Measurements from ENCODE around the gene PRKAR1B. TPM values are rescaled to one million over a fixed set of nuclear protein-coding genes. Genes with fewer than 3 reads are reported as not detected.

The PRKAR1B gene
- total RNA-seq, 2 donors from 2014 or later = 15.1 to 15.9 TPM

DNA sequence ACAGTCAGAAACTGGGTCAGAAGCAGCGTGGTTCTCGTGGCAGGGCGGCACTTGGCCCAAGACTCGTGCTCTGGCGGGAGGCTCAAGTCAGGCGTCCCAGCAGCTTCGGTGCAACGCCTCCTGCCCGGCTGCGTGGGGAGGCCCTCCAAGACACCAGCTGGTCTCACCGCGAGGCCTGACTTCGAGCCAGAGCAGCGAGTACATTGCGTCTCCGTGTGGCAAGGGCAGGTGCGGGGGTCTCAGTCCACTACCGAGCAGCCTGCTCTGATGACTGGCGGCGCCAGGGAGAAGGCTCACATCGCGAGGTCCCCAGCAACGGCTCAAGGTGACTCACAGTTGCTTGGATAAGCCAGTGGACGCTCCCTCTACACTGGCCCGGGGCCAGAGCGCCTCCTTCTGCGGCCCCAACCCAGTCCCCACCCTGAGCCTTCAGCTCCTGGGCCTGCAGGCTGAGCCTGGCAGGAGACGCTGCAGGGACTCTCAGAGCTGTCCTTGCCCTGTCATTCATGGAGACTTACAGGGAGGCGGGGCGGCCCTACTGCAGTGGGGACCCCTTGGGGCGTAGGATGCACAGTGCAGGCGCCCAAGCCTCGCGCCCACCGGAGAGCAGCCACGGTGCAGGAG lies 41.9 kb upstream of the PRKAR1B start:
- Histone ChIP-seq H3K36me3 (peaks cover 33% of the 10 kb centered on the region), H3K4me3 (no peak overlapping the region), H3K27me3 (no peaks in the 10 kb centered on the region), H3K27ac (peak overlapping the region; percentile 11 to 64), H3K9me3 (no peaks in the 10 kb centered on the region), H3K4me1 (peaks cover 0 to 29% of the 10 kb centered on the region in 2 donors)
- DNase-seq (ENCODE audit: low spot score) = peak; percentile 73
- TF ChIP-seq, protein P1, sequence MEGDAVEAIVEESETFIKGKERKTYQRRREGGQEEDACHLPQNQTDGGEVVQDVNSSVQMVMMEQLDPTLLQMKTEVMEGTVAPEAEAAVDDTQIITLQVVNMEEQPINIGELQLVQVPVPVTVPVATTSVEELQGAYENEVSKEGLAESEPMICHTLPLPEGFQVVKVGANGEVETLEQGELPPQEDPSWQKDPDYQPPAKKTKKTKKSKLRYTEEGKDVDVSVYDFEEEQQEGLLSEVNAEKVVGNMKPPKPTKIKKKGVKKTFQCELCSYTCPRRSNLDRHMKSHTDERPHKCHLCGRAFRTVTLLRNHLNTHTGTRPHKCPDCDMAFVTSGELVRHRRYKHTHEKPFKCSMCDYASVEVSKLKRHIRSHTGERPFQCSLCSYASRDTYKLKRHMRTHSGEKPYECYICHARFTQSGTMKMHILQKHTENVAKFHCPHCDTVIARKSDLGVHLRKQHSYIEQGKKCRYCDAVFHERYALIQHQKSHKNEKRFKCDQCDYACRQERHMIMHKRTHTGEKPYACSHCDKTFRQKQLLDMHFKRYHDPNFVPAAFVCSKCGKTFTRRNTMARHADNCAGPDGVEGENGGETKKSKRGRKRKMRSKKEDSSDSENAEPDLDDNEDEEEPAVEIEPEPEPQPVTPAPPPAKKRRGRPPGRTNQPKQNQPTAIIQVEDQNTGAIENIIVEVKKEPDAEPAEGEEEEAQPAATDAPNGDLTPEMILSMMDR (IDR thresholded peaks at IDR 0.05) = peak in 1 of 2 donors; percentile 22

DNA sequence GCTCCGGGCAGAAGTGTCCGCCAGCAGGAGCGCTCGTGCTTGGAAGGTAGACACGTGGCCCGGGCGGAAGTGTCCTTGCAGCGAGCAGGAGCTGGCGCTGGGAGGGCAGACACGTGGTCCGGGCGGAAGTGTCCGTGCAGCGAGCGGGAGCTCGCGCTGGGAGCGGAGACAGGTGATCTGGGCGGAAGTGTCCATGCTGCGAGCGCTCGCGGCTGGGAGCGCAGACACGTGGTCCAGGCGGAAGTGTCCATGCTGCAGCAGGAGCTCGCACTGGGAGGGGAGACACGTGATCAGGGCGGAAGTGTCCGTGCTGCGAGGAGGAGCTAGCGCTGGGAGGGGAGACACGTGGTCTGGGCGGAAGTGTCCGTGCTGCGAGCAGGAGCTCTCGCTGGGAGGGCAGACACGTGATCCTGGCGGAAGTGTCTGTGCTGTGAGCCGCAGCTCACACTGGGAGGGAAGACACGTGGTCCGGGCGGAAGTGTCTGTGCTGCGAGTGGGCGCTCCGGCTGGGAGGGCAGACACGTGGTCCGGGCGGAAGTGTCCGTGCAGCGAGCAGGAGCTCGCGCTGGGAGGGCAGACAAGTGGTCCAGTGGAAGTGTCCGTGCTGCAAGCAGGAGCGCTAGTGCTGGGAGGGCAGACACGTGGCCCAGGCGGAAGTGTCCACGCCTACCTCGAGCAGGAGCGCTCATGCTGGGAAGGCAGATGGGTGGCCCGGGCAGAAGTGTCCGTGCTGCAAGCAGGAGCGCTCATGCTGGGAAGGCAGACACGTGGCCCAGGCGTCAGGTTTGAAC lies 41.1 kb upstream of the PRKAR1B start:
- Histone ChIP-seq H3K27ac (peak overlapping the region; percentile 11 to 64), H3K4me1 (peaks cover 0 to 29% of the 10 kb centered on the region in 2 donors), H3K4me3 (peak overlapping the region in 1 of 2 donors; percentile 17), H3K9me3 (no peaks in the 10 kb centered on the region), H3K36me3 (peaks cover 38% of the 10 kb centered on the region), H3K27me3 (no peaks in the 10 kb centered on the region)
- peak; percentile 68 for DNase-seq (ENCODE audit: low spot score)
- TF ChIP-seq, protein P1 (IDR thresholded peaks at IDR 0.05) = no peak

DNA sequence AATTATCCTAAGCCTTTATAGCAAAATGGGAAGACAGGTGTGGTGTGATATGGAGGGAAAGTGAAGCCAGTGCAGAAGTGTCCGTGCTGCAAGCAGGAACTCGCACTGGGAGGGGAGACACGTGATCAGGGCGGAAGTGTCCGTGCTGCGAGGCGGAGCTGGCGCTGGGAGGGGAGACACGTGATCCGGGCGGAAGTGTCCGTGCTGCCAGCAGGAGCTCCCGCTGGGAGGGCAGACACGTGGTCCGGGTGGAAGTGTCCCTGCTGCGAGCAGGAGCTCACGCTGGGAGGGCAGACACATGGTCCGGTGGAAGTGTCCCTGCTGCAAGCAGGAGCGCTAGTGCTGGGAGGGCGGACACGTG lies 40.5 kb upstream of the PRKAR1B start:
- Histone ChIP-seq H3K27ac (peak overlapping the region in 1 of 2 donors; percentile 64), H3K4me3 (peak overlapping the region in 1 of 2 donors; percentile 17), H3K36me3 (peaks cover 40% of the 10 kb centered on the region)

DNA sequence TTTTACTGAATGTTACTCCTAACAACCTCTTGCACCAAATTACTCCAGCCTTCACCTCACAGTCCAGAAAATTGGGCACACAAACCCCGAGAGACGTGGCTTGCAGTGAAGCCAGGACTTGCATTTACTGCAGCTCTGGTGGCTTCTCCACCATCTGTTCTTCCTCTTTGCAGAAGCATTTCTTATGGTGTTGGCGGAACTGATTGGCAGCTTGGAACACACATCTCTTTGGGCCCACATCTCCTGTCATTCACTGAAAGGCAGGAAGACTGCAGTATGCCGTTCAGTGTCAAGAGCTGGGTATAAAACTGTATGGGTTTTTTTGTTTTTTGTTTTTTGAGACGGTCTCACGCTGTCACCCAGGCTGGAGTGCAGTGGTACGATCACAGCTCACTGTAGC lies 38.3 kb upstream of the PRKAR1B start:
- Histone ChIP-seq H3K36me3 (peaks cover 41% of the 10 kb centered on the region), H3K4me1 (peaks cover 0 to 12% of the 10 kb centered on the region in 2 donors), H3K9me3 (no peaks in the 10 kb centered on the region), H3K27ac (no peak overlapping the region), H3K27me3 (no peaks in the 10 kb centered on the region), H3K4me3 (no peak overlapping the region)
- DNase-seq (ENCODE audit: low spot score) = no peak
- TF ChIP-seq, protein P1 (IDR thresholded peaks at IDR 0.05) = no peak

More for the DNA sequence above, 40.5 kb upstream of the PRKAR1B start:
- Histone ChIP-seq H3K4me1 (peaks cover 0 to 29% of the 10 kb centered on the region in 2 donors), H3K9me3 (no peaks in the 10 kb centered on the region), H3K27me3 (no peaks in the 10 kb centered on the region)
- DNase-seq (ENCODE audit: low spot score) = no peak
- TF ChIP-seq, protein P1 (IDR thresholded peaks at IDR 0.05) = no peak

DNA sequence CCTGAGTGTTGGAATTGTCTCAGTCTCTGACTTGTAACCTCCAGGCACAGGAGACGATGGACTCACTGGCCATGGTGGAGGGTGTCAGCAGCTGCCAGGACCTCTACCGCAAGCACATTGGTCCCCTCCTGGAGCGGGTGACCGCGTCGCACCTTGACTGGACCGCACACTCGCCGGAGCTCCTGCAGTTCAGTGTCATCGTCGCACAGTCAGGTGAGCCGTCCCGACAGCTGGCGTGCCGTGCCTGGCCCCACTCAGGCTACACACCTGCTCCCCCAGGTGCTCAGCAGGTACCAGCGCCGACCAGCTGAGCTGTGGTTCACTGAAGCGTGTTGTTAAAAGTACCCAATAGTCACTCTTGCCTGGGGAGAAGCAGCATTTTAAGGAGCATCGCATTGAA lies 36.7 kb upstream of the PRKAR1B start:
- Histone ChIP-seq H3K27me3 (no peaks in the 10 kb centered on the region), H3K4me1 (peaks cover 0 to 2% of the 10 kb centered on the region in 2 donors), H3K9me3 (no peaks in the 10 kb centered on the region), H3K36me3 (peaks cover 41% of the 10 kb centered on the region), H3K4me3 (no peak overlapping the region), H3K27ac (no peak overlapping the region)
- TF ChIP-seq, protein P1 (IDR thresholded peaks at IDR 0.05) = no peak
- DNase-seq (ENCODE audit: low spot score) = no peak
